ENCODE measurements around the gene TUG1. TPM values are rescaled to one million over a fixed set of nuclear protein-coding genes. Genes with fewer than 3 reads are reported as not detected.

Gene TUG1
- total RNA-seq, result 46.6 and 49.4 TPM in 2 replicates

DNA sequence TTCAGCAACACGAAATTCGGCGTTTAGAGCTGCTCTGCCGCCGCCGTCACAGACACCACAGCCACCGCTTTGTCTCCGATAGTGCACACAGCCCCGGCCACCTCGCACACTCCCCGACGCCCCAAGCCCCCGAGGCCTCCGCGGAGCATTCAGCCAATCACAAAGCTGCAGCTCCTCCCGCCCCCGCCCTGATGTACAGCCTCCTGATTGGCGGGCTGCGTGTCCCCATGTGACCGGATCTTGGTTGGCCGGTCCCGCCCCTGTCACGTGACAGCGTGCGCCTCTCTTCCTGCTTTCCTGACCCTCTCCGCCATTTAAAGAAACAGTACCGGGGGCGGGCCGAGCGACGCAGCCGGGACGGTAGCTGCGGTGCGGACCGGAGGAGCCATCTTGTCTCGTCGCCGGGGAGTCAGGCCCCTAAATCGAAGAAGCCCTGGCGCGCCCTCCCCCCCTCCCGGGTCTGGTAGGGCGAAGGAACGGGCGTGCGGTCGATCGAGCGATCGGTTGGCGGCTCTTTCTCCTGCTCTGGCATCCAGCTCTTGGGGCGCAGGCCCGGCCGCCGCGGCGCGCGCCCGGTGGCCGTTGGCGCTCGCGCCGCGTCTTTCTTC lies at the start of gene TUG1:
TSS of gene TUG1 (plus strand) at position 342 of the 608 bp plus-strand sequence.

DNA sequence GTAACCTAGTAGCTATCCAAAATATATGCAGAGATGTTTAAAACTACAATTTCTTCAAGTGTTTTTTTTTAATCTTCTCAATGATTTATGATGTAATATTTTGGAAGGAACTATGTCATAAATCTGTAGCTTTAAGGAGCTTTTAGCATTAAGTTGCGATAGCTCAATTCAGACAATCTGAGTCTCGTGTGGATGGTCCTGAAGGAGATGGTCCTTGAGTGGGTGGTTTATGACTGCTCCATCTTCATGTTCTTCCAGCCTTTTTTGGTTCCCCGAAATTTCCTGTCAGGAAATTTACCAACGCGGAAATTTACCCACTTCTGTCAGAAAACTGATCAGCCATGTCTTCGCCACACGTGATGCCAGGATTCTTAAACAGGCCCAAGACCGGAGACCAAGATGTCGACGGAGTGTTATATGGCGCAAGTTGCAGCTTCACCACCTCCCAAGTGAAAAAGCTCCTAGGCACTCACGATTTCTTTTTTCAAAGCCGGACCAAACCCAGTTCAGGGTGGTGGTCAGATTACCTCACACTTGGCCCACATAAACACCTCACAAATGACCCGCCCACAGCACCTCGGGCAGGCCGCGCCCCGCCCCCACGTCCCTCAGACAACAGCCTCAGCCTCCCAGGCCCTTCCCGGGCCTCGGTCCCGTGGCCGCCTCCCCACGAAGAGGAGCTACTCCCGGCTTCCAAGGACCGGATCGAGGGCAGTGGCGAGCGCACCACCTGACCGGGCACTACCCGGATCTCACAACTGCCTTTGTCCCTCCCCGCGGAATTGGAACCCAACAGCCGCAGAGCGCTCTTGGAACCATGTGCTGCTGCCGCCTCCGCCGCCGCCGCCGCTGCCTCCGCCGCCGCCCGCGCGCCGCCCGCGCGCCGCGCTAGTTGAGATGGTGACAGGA lies 796 bp upstream of the TUG1 start, which contains the start of gene MORC2:
TSS of gene MORC2 (minus strand) at position 760 of the 909 bp plus-strand sequence. CDS start 885 bp downstream, outside the sequence.

Other genes starting within 250 kb of the TUG1 start
- gene MORC2, start 491 bp upstream of the TUG1 start, total RNA-seq, result 20.3 and 21.2 TPM in 2 replicates
- 20.0 and 44.6 TPM in 2 replicates for gene SMTN, start 112.1 kb downstream of the TUG1 start, total RNA-seq
- gene SELENOM, start 138.3 kb downstream of the TUG1 start, total RNA-seq, result 226 and 303 TPM in 2 replicates
- gene INPP5J, start 153.7 kb downstream of the TUG1 start, total RNA-seq, result 0.12 and 0.17 TPM in 2 replicates
- 0.09 TPM in 1 of 2 replicates, not detected in the other for gene PLA2G3, start 171.2 kb downstream of the TUG1 start, total RNA-seq
- gene RNF185, start 190.9 kb downstream of the TUG1 start, total RNA-seq, result 24.3 and 25.7 TPM in 2 replicates
- 10.0 and 11.6 TPM in 2 replicates for gene LIMK2, start 243.0 kb downstream of the TUG1 start, total RNA-seq